HG02884 (cell line): ENCODE results near the gene ISCU.

Source experiments
- ATAC-seq: cut with Tn5 transposase; IDR thresholded peaks from one replicate; pipeline ENCODE4 v1.9.1; 2021; ENCODE audit warnings: mild to moderate bottlenecking, moderate library complexity; ENCODE audit not compliant: unreplicated experiment

The ISCU gene

DNA sequence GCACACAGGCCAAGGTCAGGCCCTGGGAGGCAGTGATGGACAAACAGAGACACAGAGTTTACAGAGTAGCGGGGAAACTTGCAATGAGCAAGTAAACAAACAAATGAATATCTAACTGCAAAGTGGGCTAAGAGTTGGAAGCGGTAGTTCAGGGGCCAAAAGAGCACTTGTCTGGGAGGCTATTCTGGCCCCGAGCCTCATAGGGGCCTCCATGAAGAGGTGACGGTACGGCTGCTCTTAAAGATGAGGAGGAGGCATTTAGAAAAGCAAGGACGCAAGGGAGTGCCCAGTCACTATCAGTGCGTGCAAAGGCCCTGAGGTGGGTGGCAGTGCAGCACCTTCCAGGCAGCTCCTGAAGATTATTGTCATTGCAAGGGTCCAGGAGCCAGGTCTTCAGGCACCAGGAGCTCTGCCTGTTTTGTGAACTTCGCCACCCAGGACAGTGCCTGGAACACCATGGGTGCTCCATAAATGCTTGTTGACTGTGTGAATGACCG, 39.9 kb downstream of the ISCU start:
- ATAC-seq = no peak

DNA sequence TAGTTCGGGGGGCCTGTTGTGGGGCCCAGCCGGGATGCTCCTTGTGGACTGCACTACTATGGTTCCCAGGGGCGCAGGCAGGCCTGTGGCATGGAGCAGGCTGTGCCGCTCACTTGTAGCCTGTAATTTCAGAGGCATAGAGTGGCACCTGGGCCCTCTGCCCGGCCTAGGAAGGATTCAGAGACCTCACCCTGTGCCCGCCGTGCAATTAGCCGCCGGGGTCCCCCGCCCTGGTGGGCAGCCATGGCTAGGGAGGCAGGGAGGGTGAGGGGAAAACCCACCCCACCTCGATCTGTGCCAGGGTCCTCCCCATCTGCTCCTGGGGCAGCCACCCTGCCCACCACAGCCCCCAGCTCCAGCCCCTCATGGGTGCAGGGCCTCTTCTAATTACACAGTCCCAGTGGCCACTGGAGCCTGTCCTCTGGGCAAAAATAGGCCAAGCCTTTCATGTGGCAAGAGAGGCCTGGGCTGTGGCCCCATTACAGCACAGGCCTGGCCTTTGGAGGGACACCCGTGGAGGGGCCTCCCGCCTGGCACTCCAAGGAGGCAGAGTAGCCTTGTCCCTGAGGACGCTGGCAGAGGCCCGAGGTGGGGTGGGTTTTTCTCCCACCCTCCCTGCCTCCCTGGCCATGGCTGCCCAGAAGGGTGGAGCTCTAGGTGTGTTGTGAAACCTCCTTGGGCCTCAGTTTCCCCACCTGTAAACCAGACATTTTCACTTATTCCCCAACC, 40.7 kb downstream of the ISCU start:
- no peak for ATAC-seq

DNA sequence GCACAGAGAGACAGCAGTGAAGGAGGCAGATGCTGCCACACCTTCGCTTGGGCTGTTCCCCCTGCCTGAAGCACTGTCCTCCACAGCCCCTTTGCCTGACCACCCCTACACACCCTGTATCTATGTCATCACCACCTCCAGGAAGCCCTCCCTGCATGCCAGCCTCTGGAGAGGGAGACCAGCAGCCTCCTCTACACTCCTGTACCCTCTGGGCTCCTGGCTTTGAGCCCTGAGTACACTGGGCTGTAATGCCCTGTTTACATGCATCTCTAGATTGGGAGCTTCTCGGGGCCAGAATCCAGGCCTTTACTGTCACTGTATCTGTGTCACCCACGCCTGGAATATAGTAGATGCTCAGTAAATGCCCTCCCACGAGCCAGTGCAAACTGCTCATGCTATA, 41.3 kb downstream of the ISCU start:
- ATAC-seq = no peak

DNA sequence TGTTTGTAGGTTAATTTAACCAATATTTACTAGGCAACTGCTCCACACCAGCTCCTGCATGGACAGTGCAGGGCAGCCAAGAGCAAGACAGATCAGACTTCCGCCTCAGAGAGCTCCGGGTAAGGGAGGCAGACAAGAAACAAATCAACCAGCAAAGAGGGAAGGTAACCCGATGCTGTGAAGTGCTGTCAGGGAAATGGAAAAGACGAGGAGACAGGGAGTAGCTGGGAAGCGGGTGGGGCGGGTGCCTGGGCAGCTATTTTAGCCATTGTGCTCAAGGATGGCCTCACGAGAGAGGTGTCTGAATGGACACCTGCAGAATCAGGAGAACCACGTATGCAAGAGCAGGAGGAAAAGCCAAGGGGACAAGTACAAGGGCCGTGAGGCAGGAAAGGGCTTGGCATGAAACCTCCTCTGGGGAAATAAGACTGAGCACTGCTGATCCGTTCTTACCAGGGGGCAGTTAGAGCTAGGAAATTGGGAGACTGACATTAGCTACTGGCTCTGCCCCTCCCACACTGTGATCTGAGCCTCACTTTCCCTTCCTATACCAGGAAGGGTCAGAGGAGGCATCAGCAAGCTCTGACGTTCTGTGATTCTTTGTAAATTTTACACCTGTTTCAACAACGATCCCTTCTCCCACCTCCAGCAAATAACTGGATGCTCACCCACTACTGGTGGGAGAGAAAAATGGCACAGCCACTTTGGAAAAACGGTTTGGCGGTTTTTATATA, 42.0 kb downstream of the ISCU start:
- no peak for ATAC-seq

DNA sequence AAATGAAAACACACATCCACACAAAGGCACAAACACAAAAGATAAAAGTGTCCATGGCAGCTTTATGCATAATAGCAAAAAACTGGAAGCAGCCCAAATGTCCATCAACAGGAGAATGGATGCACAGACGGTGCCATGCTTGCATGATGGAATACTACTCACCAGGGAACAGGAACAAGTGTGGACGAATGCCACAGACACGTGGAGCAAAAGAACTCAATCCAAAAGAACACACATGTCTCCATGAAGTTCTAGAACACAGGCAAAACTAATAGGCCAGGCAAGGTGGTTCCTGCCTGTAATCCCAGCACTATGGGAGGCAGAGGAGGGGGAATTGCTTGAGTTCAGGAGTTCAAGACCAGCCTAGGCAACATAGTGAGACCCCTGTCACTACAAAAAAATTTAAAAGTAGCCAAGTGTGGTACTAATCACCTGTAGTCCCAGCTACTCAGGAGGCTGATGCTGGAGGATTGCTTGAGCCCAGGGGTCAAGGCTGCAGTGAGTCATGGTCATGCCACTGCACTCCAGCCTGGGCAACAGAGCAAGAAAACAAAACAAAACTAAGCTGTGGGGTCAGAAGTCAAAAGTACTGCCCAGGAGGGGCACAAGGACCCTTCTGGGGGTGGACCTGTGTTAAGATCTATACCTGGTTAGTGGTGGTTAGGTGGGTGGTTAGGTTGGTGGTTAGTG, 42.7 kb downstream of the ISCU start:
- ATAC-seq = no peak

DNA sequence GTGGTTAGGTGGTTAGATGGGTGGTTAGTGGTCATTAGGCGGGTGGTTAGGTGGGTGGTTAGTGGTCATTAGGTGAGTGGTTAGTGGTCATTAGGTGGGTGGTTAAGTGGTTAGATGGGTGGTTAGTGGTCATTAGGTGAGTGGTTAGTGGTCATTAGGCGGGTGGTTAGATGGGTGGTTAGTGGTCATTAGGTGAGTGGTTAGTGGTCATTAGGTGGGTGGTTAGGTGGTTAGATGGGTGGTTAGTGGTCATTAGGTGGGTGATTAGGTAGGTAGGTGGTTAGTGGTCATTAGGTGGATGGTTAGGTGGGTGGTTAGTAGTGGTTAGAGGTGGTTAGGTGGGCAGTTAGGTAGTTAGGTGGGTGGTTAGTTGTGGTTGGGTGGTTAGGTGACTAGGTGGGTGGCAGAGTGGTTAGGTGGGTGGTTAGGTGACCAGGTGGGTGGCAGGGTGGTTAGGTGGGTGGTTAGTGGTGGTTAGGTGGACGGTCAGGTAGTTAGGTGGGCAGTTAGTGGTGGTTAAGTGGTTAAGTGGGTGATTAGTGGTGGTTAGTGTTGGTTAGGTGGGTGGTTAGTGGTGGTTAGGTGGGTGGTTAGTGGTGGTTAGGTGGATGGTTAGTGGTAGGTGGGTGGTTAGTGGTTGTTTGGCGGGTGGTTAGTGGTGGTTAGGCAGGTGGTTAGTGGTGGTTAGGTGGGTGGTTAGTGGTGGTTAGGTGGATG, 43.5 kb downstream of the ISCU start:
- no peak for ATAC-seq

DNA sequence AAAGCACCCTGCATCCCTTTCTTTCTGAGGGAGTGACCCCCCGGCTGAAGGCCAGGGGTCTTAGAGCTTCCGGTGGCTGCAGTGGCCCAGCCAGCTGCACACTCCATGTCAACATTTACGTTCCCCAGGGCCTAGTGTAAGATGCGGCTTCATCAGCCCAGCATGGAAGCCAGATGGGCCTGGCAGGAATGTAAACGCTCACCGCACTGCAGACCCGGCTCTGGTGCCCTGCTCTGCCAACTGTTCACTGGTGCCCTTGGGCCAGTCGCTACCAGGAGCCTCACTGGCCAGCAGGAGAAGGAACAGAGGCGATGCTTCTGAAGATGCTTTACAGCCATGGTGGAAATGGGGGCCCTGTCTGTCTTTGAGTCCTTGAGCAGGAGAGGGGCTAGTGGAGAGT, 44.1 kb downstream of the ISCU start:
- no peak for ATAC-seq

DNA sequence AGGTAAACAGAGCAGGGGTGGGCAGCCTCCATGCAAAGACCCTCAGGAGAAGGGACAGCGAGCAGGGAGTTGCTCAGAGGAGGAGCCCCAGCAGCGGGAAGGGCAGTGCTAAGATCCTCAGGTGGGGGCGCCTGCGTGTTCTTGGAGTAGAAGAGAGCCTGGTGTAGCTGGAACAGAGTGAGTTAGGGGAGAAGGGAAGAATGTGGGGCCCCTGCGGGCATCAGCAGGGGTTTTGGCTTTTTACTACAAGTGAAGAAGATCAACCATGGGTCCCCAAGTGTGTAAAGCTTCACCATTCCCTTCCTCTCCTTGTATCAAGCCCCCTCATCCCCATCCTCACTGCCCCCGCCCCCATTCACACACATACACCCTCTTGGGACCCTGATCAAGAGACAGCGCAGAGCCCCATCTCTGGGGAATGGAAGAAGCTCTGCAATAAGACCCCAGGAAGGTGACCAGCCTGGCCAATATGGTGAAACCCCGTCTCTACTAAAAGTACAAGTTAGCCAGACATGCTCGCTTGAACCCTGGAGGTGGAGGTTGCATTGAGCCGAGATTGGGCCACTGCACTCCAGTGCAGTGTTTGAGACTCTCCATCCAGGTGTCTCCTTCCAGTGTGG, 45.7 kb downstream of the ISCU start:
- ATAC-seq = no peak

DNA sequence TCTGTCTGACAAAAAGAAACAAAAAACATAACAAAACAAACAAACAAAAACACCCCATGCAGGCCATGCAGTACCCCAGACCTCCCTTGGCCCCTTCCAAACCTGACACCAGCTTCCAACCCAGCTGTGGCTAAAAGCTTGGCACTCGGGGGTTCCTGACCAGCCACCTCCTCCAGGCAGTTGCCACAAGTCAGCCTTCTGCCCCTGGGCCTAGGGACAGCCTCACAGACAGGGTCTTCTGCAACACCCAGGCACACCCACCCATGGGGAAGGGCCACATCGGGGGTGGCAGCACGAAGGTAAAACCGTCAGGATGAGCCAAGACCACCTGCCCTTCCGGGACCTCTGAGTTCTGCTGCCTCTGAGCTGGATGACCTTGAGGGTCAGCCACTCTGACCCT, 46.2 kb downstream of the ISCU start:
- ATAC-seq = no peak

DNA sequence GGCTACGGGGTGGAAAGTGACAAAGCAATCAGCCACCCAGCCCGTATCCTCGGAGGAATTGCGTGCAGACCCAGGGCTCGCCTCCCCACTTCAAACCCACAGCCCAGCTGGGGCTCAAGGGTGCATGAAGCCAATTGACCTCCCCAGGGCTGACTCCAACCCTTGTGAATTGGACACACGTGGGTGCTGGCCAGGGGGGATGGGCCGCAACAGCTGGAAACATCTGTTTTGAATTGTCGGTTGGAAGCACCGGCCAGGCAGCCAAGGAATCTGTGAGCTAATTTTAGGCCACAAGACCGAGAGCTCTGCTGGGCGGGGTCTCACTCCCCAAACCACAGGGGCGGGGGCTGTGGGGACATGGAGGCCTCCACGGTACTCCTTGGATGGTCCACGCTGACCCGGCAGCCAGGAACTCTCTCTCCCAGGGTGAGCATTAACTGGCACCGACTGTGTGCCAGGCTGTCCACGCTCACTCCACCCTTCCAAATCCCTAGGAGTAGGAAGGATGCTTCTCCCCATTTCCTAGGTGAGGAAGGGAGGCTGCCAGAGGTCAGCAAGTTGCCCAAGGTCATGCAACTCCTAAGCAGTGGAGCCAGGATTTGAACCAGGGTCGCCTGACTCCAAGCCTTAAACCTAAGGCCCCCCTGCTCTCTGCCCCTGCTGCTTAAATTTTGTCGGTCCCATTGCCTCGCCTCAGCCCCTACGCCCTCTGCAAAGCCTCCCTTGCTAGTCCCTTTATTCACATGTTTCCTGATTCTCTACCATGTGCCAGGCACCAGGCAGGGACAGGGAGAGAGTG, 47.3 kb downstream of the ISCU start:
- no peak for ATAC-seq

DNA sequence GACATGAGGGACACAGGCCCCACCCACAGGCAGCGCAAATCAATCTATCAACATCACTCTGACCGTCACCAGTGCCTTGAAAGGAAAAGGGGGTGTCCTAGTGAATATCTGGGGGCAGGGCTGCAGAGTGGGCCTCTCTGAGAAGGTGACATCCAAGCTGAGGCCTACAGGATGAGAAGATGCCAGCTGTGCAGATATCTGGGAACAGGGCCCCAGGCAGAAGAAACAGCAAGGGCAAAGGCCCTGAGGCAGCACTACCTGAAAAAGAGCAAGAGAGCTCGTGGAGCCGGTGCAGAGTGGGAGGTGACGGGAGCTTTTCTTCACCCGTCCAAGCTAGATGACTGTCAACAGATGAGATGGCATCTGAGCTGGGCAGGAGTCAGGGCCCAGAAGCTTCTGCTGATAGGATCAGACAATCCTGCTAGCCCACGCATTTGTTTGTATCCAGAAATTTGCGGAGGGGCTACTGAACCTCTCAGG, 48.0 kb downstream of the ISCU start:
- ATAC-seq = no peak

DNA sequence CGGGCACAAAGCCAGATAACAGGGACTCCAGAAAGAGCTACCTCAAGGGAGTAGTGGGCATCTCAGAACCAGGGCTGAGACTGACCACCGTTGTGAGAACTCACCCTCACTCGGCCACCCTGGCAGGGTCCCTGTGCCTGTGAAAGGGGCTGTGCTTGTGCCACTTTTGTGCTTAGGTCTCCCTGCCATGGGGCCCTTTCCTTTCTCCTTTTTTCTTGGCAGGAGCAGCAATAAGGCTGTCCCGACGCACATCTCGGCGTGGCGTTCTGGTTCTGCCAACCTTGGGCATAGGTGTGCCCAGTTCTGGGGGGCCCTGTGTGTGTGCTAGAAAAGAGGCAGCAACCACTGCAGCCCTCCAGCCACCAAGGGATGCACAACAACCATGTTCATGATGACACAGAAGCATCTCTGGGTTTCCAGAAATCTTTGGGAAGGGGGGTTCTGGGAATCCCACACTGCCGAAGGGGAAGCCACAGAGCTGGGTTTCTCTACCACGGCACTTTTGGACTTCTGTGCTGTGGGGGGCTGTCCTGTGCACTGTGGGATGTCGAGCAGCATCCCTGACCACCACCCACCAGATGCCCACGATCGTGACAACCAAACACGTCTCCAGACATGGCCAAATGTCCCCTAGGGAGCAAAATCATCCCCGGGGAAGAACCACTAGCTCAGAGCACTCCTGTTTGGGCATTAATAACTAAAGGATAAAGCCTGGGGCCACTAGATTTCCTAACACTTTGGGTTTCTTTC, 48.6 kb downstream of the ISCU start:
- ATAC-seq = no peak

DNA sequence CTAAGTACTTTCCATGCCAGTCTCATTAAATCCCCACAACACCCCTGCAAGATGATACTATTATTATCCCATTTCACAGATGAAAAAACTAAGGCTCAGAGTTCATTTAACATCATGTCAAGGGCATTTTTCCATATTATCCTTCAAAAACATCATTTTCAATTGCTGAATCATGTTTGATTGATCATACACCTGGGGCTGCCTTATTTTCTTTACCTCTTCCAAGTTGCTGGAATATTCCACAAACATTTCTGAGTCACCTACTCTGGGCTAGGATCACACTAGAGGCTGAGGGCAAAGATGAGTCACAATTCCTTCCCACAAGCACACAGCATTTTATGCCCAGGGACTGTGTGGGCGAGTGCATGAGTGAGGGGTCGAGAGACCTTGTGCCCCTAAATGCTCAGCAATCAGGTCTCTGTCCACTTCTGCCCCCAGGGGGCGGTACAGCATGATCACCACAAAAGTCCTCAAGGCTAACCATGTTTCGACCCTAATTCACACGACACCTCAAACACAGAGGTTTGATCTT, 49.6 kb downstream of the ISCU start:
- no peak for ATAC-seq

DNA sequence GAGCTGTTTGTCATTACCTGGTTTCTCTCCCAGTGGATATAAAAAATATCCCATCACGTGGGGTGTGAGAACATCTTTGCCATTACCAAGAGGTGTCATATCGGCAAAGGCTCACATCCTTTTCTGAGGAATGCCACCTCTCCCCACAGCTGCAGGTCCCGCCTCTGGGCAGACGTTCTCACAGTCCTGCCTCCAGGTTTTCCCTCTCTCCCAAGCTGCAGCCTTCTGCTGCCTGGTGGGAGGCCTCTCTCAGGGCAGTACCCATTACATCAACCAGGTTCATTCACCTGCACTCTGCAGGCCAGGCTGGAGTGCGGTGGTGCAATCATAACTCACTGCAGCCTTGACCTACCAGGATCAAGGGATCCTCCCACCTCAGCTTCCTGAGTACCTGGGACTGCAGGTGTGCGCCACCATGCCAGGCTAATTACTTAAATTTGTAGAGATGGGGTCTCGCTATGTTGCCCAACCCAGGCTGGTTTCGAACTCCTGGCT, 50.4 kb downstream of the ISCU start:
- no peak for ATAC-seq

DNA sequence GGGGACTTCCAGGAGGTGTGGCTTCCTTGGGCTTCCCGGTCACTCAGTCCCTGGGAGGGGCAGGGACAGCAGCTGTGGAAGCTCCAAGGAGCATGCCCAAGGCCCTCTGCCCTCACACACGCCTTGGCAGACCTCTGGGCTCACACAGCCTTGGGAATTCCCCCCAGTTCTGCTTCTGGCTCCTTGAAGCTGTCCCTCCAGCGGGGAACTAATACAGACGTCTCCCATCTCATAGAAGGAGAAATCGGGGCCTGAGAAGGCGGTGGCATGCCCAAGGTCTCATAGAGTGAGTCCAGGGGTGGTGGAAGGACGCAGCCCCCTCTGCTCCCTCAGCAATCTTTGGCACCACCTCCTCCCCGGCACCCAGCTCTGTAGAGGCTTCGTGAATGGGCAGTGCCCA, 51.2 kb downstream of the ISCU start:
- no peak for ATAC-seq

DNA sequence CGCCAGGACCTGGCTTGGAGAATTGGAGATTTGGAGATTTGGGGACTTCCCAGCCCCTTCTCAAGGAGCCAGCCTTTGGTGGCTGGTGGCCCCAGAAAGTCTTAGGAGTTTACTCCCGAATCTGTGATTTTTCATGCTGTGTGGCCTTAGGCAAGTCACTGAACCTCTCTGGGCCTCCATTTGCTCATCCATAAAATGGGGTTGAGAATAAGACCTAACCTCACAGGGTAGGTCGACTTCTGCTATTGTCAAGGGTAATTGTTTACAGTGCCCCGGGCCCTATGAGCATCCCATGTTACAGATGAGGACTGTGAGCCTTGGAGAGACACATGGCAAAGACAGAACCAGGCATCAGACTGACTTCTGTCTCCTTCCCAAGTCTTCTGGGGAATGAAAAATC, 51.6 kb downstream of the ISCU start:
- no peak for ATAC-seq

DNA sequence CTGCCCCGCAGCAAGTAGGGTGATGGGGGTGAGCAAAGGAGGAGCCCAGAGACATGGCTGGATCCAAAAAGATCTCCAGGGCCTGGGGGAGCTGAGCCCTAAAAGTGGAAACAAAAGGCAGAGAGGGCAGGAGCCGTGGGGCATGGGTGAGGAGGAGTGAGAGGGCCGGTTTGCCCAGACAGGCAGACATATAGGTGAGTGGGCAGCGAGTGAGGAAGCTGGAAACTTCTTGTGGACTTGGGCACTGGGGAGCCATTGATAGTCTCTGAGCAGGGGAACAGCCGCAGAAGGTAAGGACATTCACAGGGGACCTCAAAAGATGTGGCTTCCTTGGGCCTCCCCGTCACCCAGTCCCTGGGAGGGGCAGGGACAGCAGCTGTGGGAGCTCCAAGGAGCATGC, 52.2 kb downstream of the ISCU start:
- ATAC-seq = no peak

DNA sequence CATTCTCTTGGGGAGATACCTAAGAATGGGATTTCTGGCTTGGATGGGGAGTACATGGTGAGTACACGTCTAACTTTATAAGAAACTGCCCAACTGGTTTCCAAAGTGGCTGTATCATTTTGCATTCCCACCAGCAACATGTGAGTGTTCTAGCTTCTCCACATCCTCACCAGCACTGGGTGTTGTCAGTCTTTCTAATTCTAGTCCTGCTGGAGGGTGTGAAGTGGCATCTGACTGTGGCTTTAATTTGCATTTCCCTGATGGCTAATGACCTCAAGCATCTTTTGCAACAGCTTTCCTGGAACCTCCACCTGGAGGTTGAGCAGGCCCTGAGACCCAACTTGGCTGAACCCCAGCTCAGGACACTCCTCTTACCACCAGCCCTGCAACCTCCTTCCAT, 53.5 kb downstream of the ISCU start:
- ATAC-seq = no peak

DNA sequence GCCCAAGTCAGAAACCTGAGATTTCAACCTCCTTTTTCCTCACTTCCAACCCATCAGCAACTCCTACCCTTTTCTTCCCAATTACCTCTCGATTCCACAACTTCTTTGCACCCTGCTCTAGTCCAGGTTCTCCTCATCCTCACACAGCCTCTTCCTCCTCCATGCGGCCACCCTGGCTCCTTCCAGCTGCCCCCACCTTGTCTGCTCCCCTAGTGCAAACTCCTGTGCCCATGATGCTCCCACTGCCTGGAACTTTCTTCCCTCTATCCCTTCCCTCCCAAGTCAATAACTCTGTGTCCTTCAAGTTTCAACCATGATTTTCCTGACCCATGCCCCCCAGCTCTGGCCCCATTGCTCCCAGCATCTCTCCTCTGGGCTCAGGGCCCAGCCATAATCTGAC, 54.0 kb downstream of the ISCU start:
- ATAC-seq = no peak
